ENCODE measurements around the gene USH2A.

- TF ChIP-seq EGR1 (IDR thresholded peaks at IDR 0.05; ENCODE audit: low read depth) = no peak
- TF ChIP-seq CTCF (IDR thresholded peaks at IDR 0.05 in 2 of 3, conservative IDR thresholded peaks at IDR 0.05 in 1 of 3; ENCODE audit: borderline replicate concordance in 1 of 3, insufficient read depth in 1 of 3, low read depth in 2 of 3, low read length in 2 of 3) = no peak
Observed at GRCh38 chr1:216332003-216332402, 91.2 kb downstream of the USH2A start.

All from HCT116 (cell line).